C4-2B (cell line): ENCODE data around the gene SYT10.

Source experiments
- ZFX ChIP-seq: fragments of 450-650 bp; IDR thresholded peaks from 2 replicates; pipeline ENCODE4 v1.6.1; 2017
- TF ChIP-seq, protein P1 (sequence below): fragments of 450-650 bp; conservative IDR thresholded peaks from 2 replicates; pipeline ENCODE4 v1.5.1; 2017; ENCODE audit warnings: mild to moderate bottlenecking

- TF ChIP-seq, protein P1, sequence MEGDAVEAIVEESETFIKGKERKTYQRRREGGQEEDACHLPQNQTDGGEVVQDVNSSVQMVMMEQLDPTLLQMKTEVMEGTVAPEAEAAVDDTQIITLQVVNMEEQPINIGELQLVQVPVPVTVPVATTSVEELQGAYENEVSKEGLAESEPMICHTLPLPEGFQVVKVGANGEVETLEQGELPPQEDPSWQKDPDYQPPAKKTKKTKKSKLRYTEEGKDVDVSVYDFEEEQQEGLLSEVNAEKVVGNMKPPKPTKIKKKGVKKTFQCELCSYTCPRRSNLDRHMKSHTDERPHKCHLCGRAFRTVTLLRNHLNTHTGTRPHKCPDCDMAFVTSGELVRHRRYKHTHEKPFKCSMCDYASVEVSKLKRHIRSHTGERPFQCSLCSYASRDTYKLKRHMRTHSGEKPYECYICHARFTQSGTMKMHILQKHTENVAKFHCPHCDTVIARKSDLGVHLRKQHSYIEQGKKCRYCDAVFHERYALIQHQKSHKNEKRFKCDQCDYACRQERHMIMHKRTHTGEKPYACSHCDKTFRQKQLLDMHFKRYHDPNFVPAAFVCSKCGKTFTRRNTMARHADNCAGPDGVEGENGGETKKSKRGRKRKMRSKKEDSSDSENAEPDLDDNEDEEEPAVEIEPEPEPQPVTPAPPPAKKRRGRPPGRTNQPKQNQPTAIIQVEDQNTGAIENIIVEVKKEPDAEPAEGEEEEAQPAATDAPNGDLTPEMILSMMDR = no peak
- no peak for TF ChIP-seq ZFX
Observed at GRCh38 chr12:33486058-33486457, 46.4 kb upstream of the SYT10 start.
